ENCODE results near the gene ZMIZ1. TPM values are rescaled to one million over a fixed set of nuclear protein-coding genes. Genes with fewer than 3 reads are reported as not detected.

Gene ZMIZ1
- total and polyA plus RNA-seq, 9 donors: 16.3 to 55.7 (median 38.1) TPM

GRCh38 chr10:79293841-79294581, 225.2 kb downstream of the ZMIZ1 start:
- 78% methylated on average over 7 of the region's 11 CpGs for WGBS (ENCODE audit: insufficient coverage)
- Histone ChIP-seq H3K4me1 (ENCODE audit: control insufficient read depth, insufficient read depth, low read length) (peaks cover 2% of the 10 kb centered on the region), H3K36me3 (ENCODE audit: control insufficient read depth, insufficient read depth, low read length) (peaks cover 83% of the 10 kb centered on the region), H3K4me3 (ENCODE audit: low read length) (no peak overlapping the region), H3K27me3 (ENCODE audit: control insufficient read depth, insufficient read depth, low read length) (no peaks in the 10 kb centered on the region), H3K9me3 (replicated peaks; ENCODE audit: control insufficient read depth, low read depth, low read length) (no peaks in the 10 kb centered on the region), H3K27ac (ENCODE audit: low read length) (peak overlapping the region; percentile 43)
- DNase-seq: peak; percentile 71

GRCh38 chr10:79295563-79295962, 226.8 kb downstream of the ZMIZ1 start:
- H3K36me3 ChIP-seq (ENCODE audit: control insufficient read depth, insufficient read depth, low read length): peaks cover 89% of the 10 kb centered on the region
- WGBS (ENCODE audit: insufficient coverage): 100% methylated on average over 1 of the region's 5 CpGs
- no peak overlapping the region for H3K27ac ChIP-seq (ENCODE audit: low read length)
- H3K27me3 ChIP-seq (ENCODE audit: control insufficient read depth, insufficient read depth, low read length): no peaks in the 10 kb centered on the region
- H3K4me1 ChIP-seq (ENCODE audit: control insufficient read depth, insufficient read depth, low read length): peaks cover 2% of the 10 kb centered on the region
- peak; percentile 53 for DNase-seq
- H3K9me3 ChIP-seq (replicated peaks; ENCODE audit: control insufficient read depth, low read depth, low read length): no peaks in the 10 kb centered on the region
- H3K4me3 ChIP-seq (ENCODE audit: low read length): no peak overlapping the region

- H3K27ac ChIP-seq (ENCODE audit: low read length): no peak overlapping the region
- H3K27me3 ChIP-seq (ENCODE audit: control insufficient read depth, insufficient read depth, low read length): no peaks in the 10 kb centered on the region
- peaks cover 2% of the 10 kb centered on the region for H3K4me1 ChIP-seq (ENCODE audit: control insufficient read depth, insufficient read depth, low read length)
- WGBS (ENCODE audit: insufficient coverage): 85% methylated on average over 9 of the region's 14 CpGs
- no peak overlapping the region for H3K4me3 ChIP-seq (ENCODE audit: low read length)
- H3K36me3 ChIP-seq (ENCODE audit: control insufficient read depth, insufficient read depth, low read length): peaks cover 89% of the 10 kb centered on the region
- no peaks in the 10 kb centered on the region for H3K9me3 ChIP-seq (replicated peaks; ENCODE audit: control insufficient read depth, low read depth, low read length)
- no peak for DNase-seq
Measured at GRCh38 chr10:79296431-79296830, 227.7 kb downstream of the ZMIZ1 start.

- DNase-seq: peak; percentile 50
- Histone ChIP-seq H3K27ac (ENCODE audit: low read length) (no peak overlapping the region), H3K9me3 (replicated peaks; ENCODE audit: control insufficient read depth, low read depth, low read length) (no peaks in the 10 kb centered on the region), H3K36me3 (ENCODE audit: control insufficient read depth, insufficient read depth, low read length) (peaks cover 88% of the 10 kb centered on the region), H3K27me3 (ENCODE audit: control insufficient read depth, insufficient read depth, low read length) (no peaks in the 10 kb centered on the region), H3K4me3 (ENCODE audit: low read length) (no peak overlapping the region), H3K4me1 (ENCODE audit: control insufficient read depth, insufficient read depth, low read length) (peaks cover 2% of the 10 kb centered on the region)
- 88% methylated on average over 20 of the region's 27 CpGs for WGBS (ENCODE audit: insufficient coverage)
Measured at GRCh38 chr10:79298403-79299244, 229.9 kb downstream of the ZMIZ1 start.

- WGBS (ENCODE audit: insufficient coverage): 86% methylated on average over 11 of the region's 13 CpGs
- H3K36me3 ChIP-seq (ENCODE audit: control insufficient read depth, insufficient read depth, low read length): peaks cover 88% of the 10 kb centered on the region
- DNase-seq: no peak
- no peaks in the 10 kb centered on the region for H3K27me3 ChIP-seq (ENCODE audit: control insufficient read depth, insufficient read depth, low read length)
- no peak overlapping the region for H3K27ac ChIP-seq (ENCODE audit: low read length)
- peaks cover 2% of the 10 kb centered on the region for H3K4me1 ChIP-seq (ENCODE audit: control insufficient read depth, insufficient read depth, low read length)
- no peaks in the 10 kb centered on the region for H3K9me3 ChIP-seq (replicated peaks; ENCODE audit: control insufficient read depth, low read depth, low read length)
- H3K4me3 ChIP-seq (ENCODE audit: low read length): no peak overlapping the region
Measured at GRCh38 chr10:79299397-79300241, 230.9 kb downstream of the ZMIZ1 start.

- H3K9me3 ChIP-seq (replicated peaks; ENCODE audit: control insufficient read depth, low read depth, low read length): no peaks in the 10 kb centered on the region
- no peaks in the 10 kb centered on the region for H3K27me3 ChIP-seq (ENCODE audit: control insufficient read depth, insufficient read depth, low read length)
- DNase-seq: no peak
- 90% methylated on average over 24 of the region's 24 CpGs for WGBS (ENCODE audit: insufficient coverage)
- H3K36me3 ChIP-seq (ENCODE audit: control insufficient read depth, insufficient read depth, low read length): peaks cover 91% of the 10 kb centered on the region
- H3K4me3 ChIP-seq (ENCODE audit: low read length): no peak overlapping the region
- H3K4me1 ChIP-seq (ENCODE audit: control insufficient read depth, insufficient read depth, low read length): peaks cover 2% of the 10 kb centered on the region
- no peak overlapping the region for H3K27ac ChIP-seq (ENCODE audit: low read length)
Measured at GRCh38 chr10:79300711-79301110, 231.9 kb downstream of the ZMIZ1 start.

- Histone ChIP-seq H3K36me3 (ENCODE audit: control insufficient read depth, insufficient read depth, low read length) (peaks cover 93% of the 10 kb centered on the region), H3K27me3 (ENCODE audit: control insufficient read depth, insufficient read depth, low read length) (no peaks in the 10 kb centered on the region), H3K4me1 (ENCODE audit: control insufficient read depth, insufficient read depth, low read length) (peaks cover 2% of the 10 kb centered on the region), H3K4me3 (ENCODE audit: low read length) (no peak overlapping the region), H3K27ac (ENCODE audit: low read length) (no peak overlapping the region), H3K9me3 (replicated peaks; ENCODE audit: control insufficient read depth, low read depth, low read length) (no peaks in the 10 kb centered on the region)
- WGBS (ENCODE audit: insufficient coverage): 84% methylated on average over 16 of the region's 19 CpGs
- no peak for DNase-seq
Measured at GRCh38 chr10:79301754-79302530, 233.2 kb downstream of the ZMIZ1 start.

GRCh38 chr10:79303631-79304478, 235.1 kb downstream of the ZMIZ1 start:
- 89% methylated on average over 21 of the region's 25 CpGs for WGBS (ENCODE audit: insufficient coverage)
- no peaks in the 10 kb centered on the region for H3K9me3 ChIP-seq (replicated peaks; ENCODE audit: control insufficient read depth, low read depth, low read length)
- H3K27ac ChIP-seq (ENCODE audit: low read length): no peak overlapping the region
- no peaks in the 10 kb centered on the region for H3K27me3 ChIP-seq (ENCODE audit: control insufficient read depth, insufficient read depth, low read length)
- H3K4me1 ChIP-seq (ENCODE audit: control insufficient read depth, insufficient read depth, low read length): no peaks in the 10 kb centered on the region
- DNase-seq: no peak
- peaks cover 91% of the 10 kb centered on the region for H3K36me3 ChIP-seq (ENCODE audit: control insufficient read depth, insufficient read depth, low read length)
- no peak overlapping the region for H3K4me3 ChIP-seq (ENCODE audit: low read length)
